Keratinocyte (primary cell): ENCODE data around the gene RELB. TPM values are rescaled to one million over a fixed set of nuclear protein-coding genes. Genes with fewer than 3 reads are reported as not detected.

Experiments used
- DNase-seq: peaks from one replicate; pipeline ENCODE4 v3.0.0-alpha.2; 2011; ENCODE audit warnings: low read depth, missing footprints, low spot score
- FAIRE-seq: peaks from 2 replicates; lab custom pipeline; 2011; peaks lifted over from hg19 to GRCh38; lab: Jason Lieb, UNC
- H2AFZ ChIP-seq: 2 replicates; pipeline ENCODE4 v1.6.0; 2012; ENCODE audit warnings: low read length, control low read depth, inconsistent platforms; ENCODE audit not compliant: control insufficient read depth
- H3K27ac ChIP-seq: 2 replicates; pipeline ENCODE4 v1.5.1; 2011; ENCODE audit warnings: low read length; ENCODE audit not compliant: control insufficient read depth, insufficient read depth
- H3K27me3 ChIP-seq: 3 replicates; pipeline ENCODE4 v1.6.0; 2011; ENCODE audit warnings: low read length; ENCODE audit not compliant: control insufficient read depth, insufficient read depth; ENCODE audit errors: extremely low read depth
- H3K36me3 ChIP-seq, 2 experiments: 2 replicates in 1 of 2; 3 replicates in 1 of 2; pipeline ENCODE4 v1.5.1; 2011; ENCODE audit warnings: low read length in 2 of 2, mild to moderate bottlenecking in 1 of 2; ENCODE audit not compliant: control insufficient read depth in 2 of 2, insufficient read depth in 2 of 2; ENCODE audit errors: extremely low read depth in 1 of 2
- H3K4me1 ChIP-seq: 3 replicates; pipeline ENCODE4 v1.5.1; 2011; ENCODE audit warnings: low read length; ENCODE audit not compliant: control insufficient read depth, insufficient read depth; ENCODE audit errors: extremely low read depth
- H3K4me2 ChIP-seq: 3 replicates; pipeline ENCODE4 v1.6.0; 2011; ENCODE audit warnings: low read depth, low read length; ENCODE audit not compliant: control insufficient read depth, insufficient read depth; ENCODE audit errors: extremely low read depth
- H3K4me3 ChIP-seq, 3 experiments: fragments of 200-600 bp in 1 of 3; sonication (generic) in 1 of 3; 2 replicates in 2 of 3; 3 replicates in 1 of 3; pipeline ENCODE4 v1.5.1; 2011 to 2016; ENCODE audit warnings: low read length in 3 of 3, mild to moderate bottlenecking in 3 of 3, control low read depth in 2 of 3, inconsistent platforms in 1 of 3, low read depth in 1 of 3, mixed read lengths in 1 of 3, mixed run types in 1 of 3, moderate library complexity in 1 of 3; ENCODE audit not compliant: control insufficient read depth in 2 of 3, insufficient read depth in 2 of 3; ENCODE audit errors: extremely low read depth in 1 of 3
- H3K79me2 ChIP-seq: 2 replicates; pipeline ENCODE4 v1.6.0; 2012; ENCODE audit warnings: low read length; ENCODE audit not compliant: control insufficient read depth, insufficient read depth
- H3K9ac ChIP-seq: 3 replicates; pipeline ENCODE4 v1.6.0; 2011; ENCODE audit warnings: low read length; ENCODE audit not compliant: control insufficient read depth, insufficient read depth; ENCODE audit errors: extremely low read depth
- H3K9me1 ChIP-seq: 3 replicates; pipeline ENCODE4 v1.6.0; 2011; ENCODE audit warnings: low read length; ENCODE audit not compliant: control insufficient read depth, insufficient read depth; ENCODE audit errors: extremely low read depth
- H3K9me3 ChIP-seq: 2 replicates; pipeline ENCODE4 v1.5.1; 2012; ENCODE audit warnings: low read depth, low read length; ENCODE audit not compliant: control insufficient read depth
- H4K20me1 ChIP-seq: 3 replicates; pipeline ENCODE4 v1.6.0; 2011; ENCODE audit warnings: low read length; ENCODE audit not compliant: control insufficient read depth, insufficient read depth; ENCODE audit errors: extremely low read depth
- EZH2 ChIP-seq: IDR thresholded peaks from one replicate; pipeline ENCODE4 v1.6.1; 2012; ENCODE audit warnings: inconsistent platforms, mild to moderate bottlenecking, low read length, moderate library complexity
- dilution Hi-C: fragments of 300-500 bp; cut with MboI; formaldehyde crosslinking; loops from one replicate; pipeline ENCODE4 v1.7.0; 2020; ENCODE audit warnings: low sequenced_read_pairs; ENCODE audit not compliant: extremely low pct_ligation_motif_present
- polyA plus RNA-seq, 5 experiments: library from polyadenylated mRNA; depleted of rRNA in 3 of 5; stranded (reverse) in 3 of 5; stranded (forward) in 1 of 5; unstranded in 1 of 5; fragments of >200 nt; gene quantifications; 1 replicate in 1 of 5; 2 replicates in 3 of 5; 3 replicates in 1 of 5; pipeline versions ENCODE4 v1.2.1 to v1.2.3, GENCODE V29; 2011 to 2012; ENCODE audit warnings: missing spikeins in 2 of 5, low read depth in 1 of 5, low replicate concordance in 1 of 5
- TF ChIP-seq, protein P1 (sequence below), 3 experiments: IDR thresholded peaks in 1 of 3; conservative IDR thresholded peaks in 1 of 3; optimal IDR thresholded peaks in 1 of 3; 2 replicates in 2 of 3; 3 replicates in 1 of 3; pipeline versions ENCODE3 to v1.5.1; 2011; ENCODE audit warnings: low read length in 3 of 3, mild to moderate bottlenecking in 3 of 3, moderate library complexity in 2 of 3, control low read depth in 1 of 3, inconsistent platforms in 1 of 3; ENCODE audit not compliant: insufficient read depth in 2 of 3; ENCODE audit errors: extremely low read depth in 1 of 3

The RELB gene
- polyA plus RNA-seq, 1 donor (not counting 4 experiments of a cell fraction or from before 2014, with no cell fraction given), result 3.6 TPM

DNA sequence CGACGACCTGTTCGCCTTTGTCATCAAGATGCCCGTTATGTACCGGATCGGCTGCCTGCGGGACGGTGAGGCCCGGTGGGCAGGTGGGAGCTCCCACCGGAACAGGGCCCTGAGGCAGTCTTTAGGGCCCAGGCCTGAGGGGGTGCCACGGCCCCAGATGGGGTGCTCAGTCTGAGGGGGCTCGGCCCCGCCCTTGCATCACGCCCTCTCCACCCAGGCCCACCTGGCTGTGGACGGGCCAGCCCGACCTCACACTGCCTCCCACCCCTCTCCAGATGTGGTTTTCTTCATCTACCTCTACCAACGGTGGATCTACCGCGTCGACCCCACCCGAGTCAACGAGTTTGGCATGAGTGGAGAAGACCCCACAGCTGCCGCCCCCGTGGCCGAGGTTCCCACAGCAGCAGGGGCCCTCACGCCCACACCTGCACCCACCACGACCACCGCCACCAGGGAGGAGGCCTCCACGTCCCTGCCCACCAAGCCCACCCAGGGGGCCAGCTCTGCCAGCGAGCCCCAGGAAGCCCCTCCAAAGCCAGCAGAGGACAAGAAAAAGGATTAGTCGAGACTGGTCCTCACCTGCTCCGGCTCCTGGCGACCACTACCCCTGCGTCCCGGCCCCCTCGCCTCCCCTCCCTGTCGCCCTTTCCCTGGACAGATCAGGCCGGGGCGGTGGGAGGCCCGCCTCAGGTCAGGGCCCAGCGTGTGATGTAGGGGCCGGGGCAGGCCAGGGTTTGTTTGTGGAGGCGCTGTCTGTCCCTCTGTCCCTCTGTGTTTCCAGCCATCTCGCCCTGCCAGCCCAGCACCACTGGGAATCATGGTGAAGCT lies 8.7 kb upstream of the RELB start:
- no peak for FAIRE-seq
- TF ChIP-seq EZH2, result no peak
- TF ChIP-seq, protein P1, sequence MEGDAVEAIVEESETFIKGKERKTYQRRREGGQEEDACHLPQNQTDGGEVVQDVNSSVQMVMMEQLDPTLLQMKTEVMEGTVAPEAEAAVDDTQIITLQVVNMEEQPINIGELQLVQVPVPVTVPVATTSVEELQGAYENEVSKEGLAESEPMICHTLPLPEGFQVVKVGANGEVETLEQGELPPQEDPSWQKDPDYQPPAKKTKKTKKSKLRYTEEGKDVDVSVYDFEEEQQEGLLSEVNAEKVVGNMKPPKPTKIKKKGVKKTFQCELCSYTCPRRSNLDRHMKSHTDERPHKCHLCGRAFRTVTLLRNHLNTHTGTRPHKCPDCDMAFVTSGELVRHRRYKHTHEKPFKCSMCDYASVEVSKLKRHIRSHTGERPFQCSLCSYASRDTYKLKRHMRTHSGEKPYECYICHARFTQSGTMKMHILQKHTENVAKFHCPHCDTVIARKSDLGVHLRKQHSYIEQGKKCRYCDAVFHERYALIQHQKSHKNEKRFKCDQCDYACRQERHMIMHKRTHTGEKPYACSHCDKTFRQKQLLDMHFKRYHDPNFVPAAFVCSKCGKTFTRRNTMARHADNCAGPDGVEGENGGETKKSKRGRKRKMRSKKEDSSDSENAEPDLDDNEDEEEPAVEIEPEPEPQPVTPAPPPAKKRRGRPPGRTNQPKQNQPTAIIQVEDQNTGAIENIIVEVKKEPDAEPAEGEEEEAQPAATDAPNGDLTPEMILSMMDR (optimal IDR thresholded peaks at IDR 0.05 in 1 of 3, IDR thresholded peaks at IDR 0.05 in 1 of 3, conservative IDR thresholded peaks at IDR 0.05 in 1 of 3; ENCODE audit: extremely low read depth in 1 of 3, insufficient read depth in 2 of 3, low read length in 3 of 3), result no peak
- Histone ChIP-seq H3K27me3 (no peaks in the 10 kb centered on the region), H4K20me1 (no peaks in the 10 kb centered on the region), H3K9me3 (no peaks in the 10 kb centered on the region), H2AFZ (no peak overlapping the region), H3K4me3 (no peak overlapping the region), H3K79me2 (no peaks in the 10 kb centered on the region), H3K4me1 (no peaks in the 10 kb centered on the region), H3K9ac (no peak overlapping the region), H3K9me1 (no peaks in the 10 kb centered on the region), H3K27ac (no peak overlapping the region), H3K36me3 (peaks cover 16 to 26% of the 10 kb centered on the region in 2 experiments), H3K4me2 (no peak overlapping the region)
- no peak for DNase-seq
- dilution Hi-C loops, result no loop called here

DNA sequence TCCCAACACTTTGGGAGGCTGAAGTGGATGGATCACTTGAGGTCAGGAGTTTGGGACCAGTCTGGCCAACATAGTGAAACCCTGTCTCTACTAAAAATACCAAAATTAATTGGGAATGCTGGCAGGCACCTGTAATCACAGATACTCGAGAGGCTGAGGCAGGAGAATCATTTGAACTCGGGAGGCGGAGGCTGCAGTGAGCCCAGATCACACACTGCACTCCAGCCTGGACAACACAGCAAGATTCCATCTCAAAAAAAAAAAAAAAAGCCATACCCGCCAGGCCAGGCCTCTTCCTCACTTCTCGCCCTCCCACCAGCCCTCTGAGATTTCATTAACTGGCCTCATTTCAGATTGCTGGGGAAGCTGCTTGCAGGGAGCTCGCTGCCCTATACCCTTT lies 7.7 kb upstream of the RELB start:
- H3K4me3 ChIP-seq, result no peak overlapping the region
- H3K36me3 ChIP-seq, result peaks cover 13 to 25% of the 10 kb centered on the region in 2 experiments
- no peak overlapping the region for H3K9ac ChIP-seq
- no peaks in the 10 kb centered on the region for H4K20me1 ChIP-seq
- no peak overlapping the region for H2AFZ ChIP-seq
- TF ChIP-seq, protein P1 (optimal IDR thresholded peaks at IDR 0.05 in 1 of 3, IDR thresholded peaks at IDR 0.05 in 1 of 3, conservative IDR thresholded peaks at IDR 0.05 in 1 of 3; ENCODE audit: extremely low read depth in 1 of 3, insufficient read depth in 2 of 3, low read length in 3 of 3), result no peak
- TF ChIP-seq EZH2, result no peak
- H3K4me2 ChIP-seq, result no peak overlapping the region
- no peaks in the 10 kb centered on the region for H3K9me3 ChIP-seq
- no peak for FAIRE-seq
- no peaks in the 10 kb centered on the region for H3K4me1 ChIP-seq
- no peaks in the 10 kb centered on the region for H3K27me3 ChIP-seq
- H3K27ac ChIP-seq, result no peak overlapping the region
- dilution Hi-C loops, result no loop called here
- no peaks in the 10 kb centered on the region for H3K79me2 ChIP-seq
- DNase-seq, result no peak
- no peaks in the 10 kb centered on the region for H3K9me1 ChIP-seq
